OCI-LY1 (cell line): ENCODE results near the gene FILIP1L.

Experiments
- EZH2 ChIP-seq: fragments of 200-600 bp; sonication (generic), shearing (Covaris generic); IDR thresholded peaks from 2 replicates; pipeline ENCODE4 v1.8.0; 2017; ENCODE audit warnings: borderline replicate concordance, mixed run types, mild to moderate bottlenecking, antibody characterized with exemption, low read length, moderate library complexity, mixed read lengths
- TF ChIP-seq, protein P1 (sequence below): fragments of 200-600 bp; sonication (generic), shearing (Covaris generic); IDR thresholded peaks from 2 replicates; pipeline ENCODE4 v1.5.1; 2017; ENCODE audit warnings: mild to moderate bottlenecking, antibody characterized with exemption, low read length, moderate library complexity, mixed read lengths

DNA sequence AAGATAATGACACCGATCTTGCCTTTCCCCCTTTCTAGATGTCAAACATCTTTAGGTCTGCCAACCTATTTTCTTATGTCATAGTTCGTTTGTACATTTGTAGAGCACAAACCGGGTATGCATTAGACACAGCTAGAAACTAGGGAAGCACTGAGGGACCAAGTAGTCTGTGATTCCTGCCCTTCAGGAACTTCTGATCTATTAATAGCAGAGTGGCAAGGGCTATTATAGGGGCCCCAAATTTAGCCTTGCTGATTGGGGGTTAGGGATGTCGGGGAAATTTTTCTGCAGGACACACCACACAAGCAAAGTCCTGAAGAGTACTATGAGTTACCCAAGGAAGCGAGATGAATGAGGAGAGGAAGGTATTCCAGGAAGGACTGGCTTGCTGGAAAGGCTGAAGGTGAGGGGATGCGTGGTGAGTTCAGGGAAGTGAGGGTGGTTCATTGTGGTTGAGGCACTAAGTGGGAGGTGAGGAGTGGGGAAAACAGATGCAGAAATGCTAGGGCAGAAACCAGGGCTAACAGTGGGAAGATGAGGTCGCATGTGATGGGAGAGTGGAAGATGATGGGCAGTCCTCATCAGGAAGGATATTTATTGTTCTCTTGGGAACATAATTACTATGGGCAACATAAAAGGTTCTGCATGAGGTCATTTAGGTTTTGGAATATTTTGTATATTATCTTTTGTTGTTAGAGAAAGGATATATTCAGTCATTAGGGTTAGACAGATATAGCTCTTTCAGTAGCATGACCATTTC, 152.4 kb downstream of the FILIP1L start:
- TF ChIP-seq, protein P1, sequence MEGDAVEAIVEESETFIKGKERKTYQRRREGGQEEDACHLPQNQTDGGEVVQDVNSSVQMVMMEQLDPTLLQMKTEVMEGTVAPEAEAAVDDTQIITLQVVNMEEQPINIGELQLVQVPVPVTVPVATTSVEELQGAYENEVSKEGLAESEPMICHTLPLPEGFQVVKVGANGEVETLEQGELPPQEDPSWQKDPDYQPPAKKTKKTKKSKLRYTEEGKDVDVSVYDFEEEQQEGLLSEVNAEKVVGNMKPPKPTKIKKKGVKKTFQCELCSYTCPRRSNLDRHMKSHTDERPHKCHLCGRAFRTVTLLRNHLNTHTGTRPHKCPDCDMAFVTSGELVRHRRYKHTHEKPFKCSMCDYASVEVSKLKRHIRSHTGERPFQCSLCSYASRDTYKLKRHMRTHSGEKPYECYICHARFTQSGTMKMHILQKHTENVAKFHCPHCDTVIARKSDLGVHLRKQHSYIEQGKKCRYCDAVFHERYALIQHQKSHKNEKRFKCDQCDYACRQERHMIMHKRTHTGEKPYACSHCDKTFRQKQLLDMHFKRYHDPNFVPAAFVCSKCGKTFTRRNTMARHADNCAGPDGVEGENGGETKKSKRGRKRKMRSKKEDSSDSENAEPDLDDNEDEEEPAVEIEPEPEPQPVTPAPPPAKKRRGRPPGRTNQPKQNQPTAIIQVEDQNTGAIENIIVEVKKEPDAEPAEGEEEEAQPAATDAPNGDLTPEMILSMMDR, result no peak
- no peak for TF ChIP-seq EZH2
